ENCODE data around the gene NKIRAS1.

DNA sequence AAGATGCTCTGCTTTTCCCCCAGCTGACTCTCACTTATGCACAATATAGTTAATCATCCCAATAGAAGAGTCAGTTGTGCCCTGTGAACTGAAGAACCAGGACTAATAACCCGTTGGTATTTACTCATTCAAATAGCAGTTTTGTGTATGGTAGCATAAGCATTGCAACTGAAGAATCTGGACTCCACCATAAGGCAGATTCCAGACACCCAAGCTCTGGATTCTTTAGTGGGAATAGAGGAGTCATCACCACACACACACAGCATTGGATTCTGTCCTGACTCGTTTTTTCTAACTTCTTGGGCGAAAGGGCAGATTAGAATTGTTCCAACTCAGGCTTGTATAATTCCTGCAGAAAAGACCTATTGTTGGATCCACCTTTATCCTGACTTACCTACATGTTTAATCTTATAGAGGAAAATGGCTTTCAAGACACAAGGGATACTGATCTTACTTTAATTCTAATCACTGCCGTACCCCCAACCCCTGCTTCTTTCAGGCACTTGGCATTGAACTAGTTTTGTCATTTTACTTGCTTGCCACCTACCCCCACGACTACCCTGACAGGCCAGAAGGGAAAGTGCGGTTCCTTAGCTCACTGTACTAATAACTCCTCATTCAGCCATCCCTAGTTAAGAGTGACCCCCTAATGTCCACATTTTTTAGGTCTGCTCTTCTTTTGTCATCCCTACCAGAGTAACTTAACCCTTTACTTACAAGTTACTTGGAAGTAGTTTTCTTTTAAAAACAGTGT lies 42.3 kb downstream of the NKIRAS1 start:
- TF ChIP-seq CTCF (IDR thresholded peaks at IDR 0.05), result no peak
- TF ChIP-seq, protein P1, sequence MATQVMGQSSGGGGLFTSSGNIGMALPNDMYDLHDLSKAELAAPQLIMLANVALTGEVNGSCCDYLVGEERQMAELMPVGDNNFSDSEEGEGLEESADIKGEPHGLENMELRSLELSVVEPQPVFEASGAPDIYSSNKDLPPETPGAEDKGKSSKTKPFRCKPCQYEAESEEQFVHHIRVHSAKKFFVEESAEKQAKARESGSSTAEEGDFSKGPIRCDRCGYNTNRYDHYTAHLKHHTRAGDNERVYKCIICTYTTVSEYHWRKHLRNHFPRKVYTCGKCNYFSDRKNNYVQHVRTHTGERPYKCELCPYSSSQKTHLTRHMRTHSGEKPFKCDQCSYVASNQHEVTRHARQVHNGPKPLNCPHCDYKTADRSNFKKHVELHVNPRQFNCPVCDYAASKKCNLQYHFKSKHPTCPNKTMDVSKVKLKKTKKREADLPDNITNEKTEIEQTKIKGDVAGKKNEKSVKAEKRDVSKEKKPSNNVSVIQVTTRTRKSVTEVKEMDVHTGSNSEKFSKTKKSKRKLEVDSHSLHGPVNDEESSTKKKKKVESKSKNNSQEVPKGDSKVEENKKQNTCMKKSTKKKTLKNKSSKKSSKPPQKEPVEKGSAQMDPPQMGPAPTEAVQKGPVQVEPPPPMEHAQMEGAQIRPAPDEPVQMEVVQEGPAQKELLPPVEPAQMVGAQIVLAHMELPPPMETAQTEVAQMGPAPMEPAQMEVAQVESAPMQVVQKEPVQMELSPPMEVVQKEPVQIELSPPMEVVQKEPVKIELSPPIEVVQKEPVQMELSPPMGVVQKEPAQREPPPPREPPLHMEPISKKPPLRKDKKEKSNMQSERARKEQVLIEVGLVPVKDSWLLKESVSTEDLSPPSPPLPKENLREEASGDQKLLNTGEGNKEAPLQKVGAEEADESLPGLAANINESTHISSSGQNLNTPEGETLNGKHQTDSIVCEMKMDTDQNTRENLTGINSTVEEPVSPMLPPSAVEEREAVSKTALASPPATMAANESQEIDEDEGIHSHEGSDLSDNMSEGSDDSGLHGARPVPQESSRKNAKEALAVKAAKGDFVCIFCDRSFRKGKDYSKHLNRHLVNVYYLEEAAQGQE (IDR thresholded peaks at IDR 0.05; ENCODE audit: insufficient read depth in 1 of 2, low read depth in 2 of 2, low read length in 1 of 2), result no peak
